ENCODE data around the gene CASZ1.

GRCh38 chr1:10782491-10783244, 13.8 kb downstream of the CASZ1 start:
- TF ChIP-seq, protein P1, sequence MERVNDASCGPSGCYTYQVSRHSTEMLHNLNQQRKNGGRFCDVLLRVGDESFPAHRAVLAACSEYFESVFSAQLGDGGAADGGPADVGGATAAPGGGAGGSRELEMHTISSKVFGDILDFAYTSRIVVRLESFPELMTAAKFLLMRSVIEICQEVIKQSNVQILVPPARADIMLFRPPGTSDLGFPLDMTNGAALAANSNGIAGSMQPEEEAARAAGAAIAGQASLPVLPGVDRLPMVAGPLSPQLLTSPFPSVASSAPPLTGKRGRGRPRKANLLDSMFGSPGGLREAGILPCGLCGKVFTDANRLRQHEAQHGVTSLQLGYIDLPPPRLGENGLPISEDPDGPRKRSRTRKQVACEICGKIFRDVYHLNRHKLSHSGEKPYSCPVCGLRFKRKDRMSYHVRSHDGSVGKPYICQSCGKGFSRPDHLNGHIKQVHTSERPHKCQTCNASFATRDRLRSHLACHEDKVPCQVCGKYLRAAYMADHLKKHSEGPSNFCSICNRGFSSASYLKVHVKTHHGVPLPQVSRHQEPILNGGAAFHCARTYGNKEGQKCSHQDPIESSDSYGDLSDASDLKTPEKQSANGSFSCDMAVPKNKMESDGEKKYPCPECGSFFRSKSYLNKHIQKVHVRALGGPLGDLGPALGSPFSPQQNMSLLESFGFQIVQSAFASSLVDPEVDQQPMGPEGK (CRISPR knock-in tag; IDR thresholded peaks at IDR 0.05; ENCODE audit: borderline replicate concordance), result no peak
- TF ChIP-seq, protein P2, sequence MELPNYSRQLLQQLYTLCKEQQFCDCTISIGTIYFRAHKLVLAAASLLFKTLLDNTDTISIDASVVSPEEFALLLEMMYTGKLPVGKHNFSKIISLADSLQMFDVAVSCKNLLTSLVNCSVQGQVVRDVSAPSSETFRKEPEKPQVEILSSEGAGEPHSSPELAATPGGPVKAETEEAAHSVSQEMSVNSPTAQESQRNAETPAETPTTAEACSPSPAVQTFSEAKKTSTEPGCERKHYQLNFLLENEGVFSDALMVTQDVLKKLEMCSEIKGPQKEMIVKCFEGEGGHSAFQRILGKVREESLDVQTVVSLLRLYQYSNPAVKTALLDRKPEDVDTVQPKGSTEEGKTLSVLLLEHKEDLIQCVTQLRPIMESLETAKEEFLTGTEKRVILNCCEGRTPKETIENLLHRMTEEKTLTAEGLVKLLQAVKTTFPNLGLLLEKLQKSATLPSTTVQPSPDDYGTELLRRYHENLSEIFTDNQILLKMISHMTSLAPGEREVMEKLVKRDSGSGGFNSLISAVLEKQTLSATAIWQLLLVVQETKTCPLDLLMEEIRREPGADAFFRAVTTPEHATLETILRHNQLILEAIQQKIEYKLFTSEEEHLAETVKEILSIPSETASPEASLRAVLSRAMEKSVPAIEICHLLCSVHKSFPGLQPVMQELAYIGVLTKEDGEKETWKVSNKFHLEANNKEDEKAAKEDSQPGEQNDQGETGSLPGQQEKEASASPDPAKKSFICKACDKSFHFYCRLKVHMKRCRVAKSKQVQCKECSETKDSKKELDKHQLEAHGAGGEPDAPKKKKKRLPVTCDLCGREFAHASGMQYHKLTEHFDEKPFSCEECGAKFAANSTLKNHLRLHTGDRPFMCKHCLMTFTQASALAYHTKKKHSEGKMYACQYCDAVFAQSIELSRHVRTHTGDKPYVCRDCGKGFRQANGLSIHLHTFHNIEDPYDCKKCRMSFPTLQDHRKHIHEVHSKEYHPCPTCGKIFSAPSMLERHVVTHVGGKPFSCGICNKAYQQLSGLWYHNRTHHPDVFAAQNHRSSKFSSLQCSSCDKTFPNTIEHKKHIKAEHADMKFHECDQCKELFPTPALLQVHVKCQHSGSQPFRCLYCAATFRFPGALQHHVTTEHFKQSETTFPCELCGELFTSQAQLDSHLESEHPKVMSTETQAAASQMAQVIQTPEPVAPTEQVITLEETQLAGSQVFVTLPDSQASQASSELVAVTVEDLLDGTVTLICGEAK (IDR thresholded peaks at IDR 0.05), result no peak
- TF ChIP-seq, protein P2 (CRISPR knock-in tag; IDR thresholded peaks at IDR 0.05), result no peak
- no peak for TF ChIP-seq TEAD1 (CRISPR knock-in tag; IDR thresholded peaks at IDR 0.05)
